Measurements from ENCODE around the gene LSM10. TPM values are rescaled to one million over a fixed set of nuclear protein-coding genes. Genes with fewer than 3 reads are reported as not detected.
A peak's percentile ranks its signal among the peaks of the same experiment; 100 is the strongest.

LSM10 gene
- total and polyA plus RNA-seq, 11 donors, result 39.1 to 95.9 (median 49.9) TPM

GRCh38 chr1:36440044-36440443 lies 42.3 kb upstream of the LSM10 start:
- WGBS, 4 donors, result 67 to 88% (median 83%) methylated on average over 3 of the region's 3 CpGs
- Histone ChIP-seq H3K4me3 (no peak overlapping the region), H3K27me3 (no peaks in the 10 kb centered on the region), H3K9me3 (no peaks in the 10 kb centered on the region), H3K27ac (no peak overlapping the region), H3K36me3 (peaks cover 0 to 28% (median 2%) of the 10 kb centered on the region in 9 donors), H3K4me1 (peaks cover 0 to 2% (median 0%) of the 10 kb centered on the region in 12 donors)
- TF ChIP-seq, protein P1, sequence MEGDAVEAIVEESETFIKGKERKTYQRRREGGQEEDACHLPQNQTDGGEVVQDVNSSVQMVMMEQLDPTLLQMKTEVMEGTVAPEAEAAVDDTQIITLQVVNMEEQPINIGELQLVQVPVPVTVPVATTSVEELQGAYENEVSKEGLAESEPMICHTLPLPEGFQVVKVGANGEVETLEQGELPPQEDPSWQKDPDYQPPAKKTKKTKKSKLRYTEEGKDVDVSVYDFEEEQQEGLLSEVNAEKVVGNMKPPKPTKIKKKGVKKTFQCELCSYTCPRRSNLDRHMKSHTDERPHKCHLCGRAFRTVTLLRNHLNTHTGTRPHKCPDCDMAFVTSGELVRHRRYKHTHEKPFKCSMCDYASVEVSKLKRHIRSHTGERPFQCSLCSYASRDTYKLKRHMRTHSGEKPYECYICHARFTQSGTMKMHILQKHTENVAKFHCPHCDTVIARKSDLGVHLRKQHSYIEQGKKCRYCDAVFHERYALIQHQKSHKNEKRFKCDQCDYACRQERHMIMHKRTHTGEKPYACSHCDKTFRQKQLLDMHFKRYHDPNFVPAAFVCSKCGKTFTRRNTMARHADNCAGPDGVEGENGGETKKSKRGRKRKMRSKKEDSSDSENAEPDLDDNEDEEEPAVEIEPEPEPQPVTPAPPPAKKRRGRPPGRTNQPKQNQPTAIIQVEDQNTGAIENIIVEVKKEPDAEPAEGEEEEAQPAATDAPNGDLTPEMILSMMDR (IDR thresholded peaks at IDR 0.05), result no peak
- TF ChIP-seq POLR2A (IDR thresholded peaks at IDR 0.05), result no peak
- no peak for ATAC-seq
- intact Hi-C loops (cut with DNase I), result no loop called here
- no peak for DNase-seq

GRCh38 chr1:36438715-36439114 lies 41.0 kb upstream of the LSM10 start:
- no peak for DNase-seq
- Histone ChIP-seq H3K36me3 (peaks cover 0 to 28% (median 2%) of the 10 kb centered on the region in 9 donors), H3K27me3 (no peaks in the 10 kb centered on the region), H3K4me1 (peaks cover 0 to 2% (median 0%) of the 10 kb centered on the region in 12 donors), H3K27ac (no peak overlapping the region), H3K4me3 (no peak overlapping the region), H3K9me3 (no peaks in the 10 kb centered on the region)
- TF ChIP-seq POLR2A (IDR thresholded peaks at IDR 0.05), result no peak
- TF ChIP-seq, protein P1 (IDR thresholded peaks at IDR 0.05), result no peak
- ATAC-seq, result no peak
- 91 to 96% (median 93%) methylated on average over 4 of the region's 4 CpGs for WGBS, 4 donors
- intact Hi-C loops (cut with DNase I), result no loop called here

GRCh38 chr1:36436821-36437220 lies 39.1 kb upstream of the LSM10 start:
- no peak for TF ChIP-seq POLR2A (IDR thresholded peaks at IDR 0.05)
- TF ChIP-seq, protein P1 (IDR thresholded peaks at IDR 0.05), result no peak
- WGBS, 4 donors, result 71 to 80% (median 77%) methylated on average over 1 of the region's 1 CpG
- no peak for DNase-seq
- Histone ChIP-seq H3K27me3 (no peaks in the 10 kb centered on the region), H3K36me3 (peaks cover 0 to 34% (median 6%) of the 10 kb centered on the region in 9 donors), H3K4me1 (peaks cover 0 to 4% (median 0%) of the 10 kb centered on the region in 12 donors), H3K27ac (no peak overlapping the region), H3K4me3 (no peak overlapping the region), H3K9me3 (no peaks in the 10 kb centered on the region)
- intact Hi-C loops (cut with DNase I), result no loop called here
- ATAC-seq, result no peak

GRCh38 chr1:36433102-36433501 lies 35.4 kb upstream of the LSM10 start:
- Histone ChIP-seq H3K27me3 (no peaks in the 10 kb centered on the region), H3K9me3 (no peaks in the 10 kb centered on the region), H3K27ac (peak overlapping the region in 1 of 12 donors; percentile 22), H3K36me3 (peaks cover 0 to 41% (median 14%) of the 10 kb centered on the region in 9 donors), H3K4me3 (no peak overlapping the region), H3K4me1 (peaks cover 0 to 4% (median 0%) of the 10 kb centered on the region in 12 donors)
- WGBS, 4 donors, result 28 to 60% (median 41%) methylated on average over 1 of the region's 1 CpG
- DNase-seq, result no peak
- no peak for ATAC-seq
- intact Hi-C loops (cut with DNase I), result no loop called here
- TF ChIP-seq, protein P1 (IDR thresholded peaks at IDR 0.05), result no peak
- no peak for TF ChIP-seq POLR2A (IDR thresholded peaks at IDR 0.05)

Data from heart left ventricle (tissue), 16 donors.